Stimulated activated CD8-positive, alpha-beta memory T cell treated with anti-CD3 and anti-CD28 coated beads, Interleukin-15, amount 100 ng/mL, for 48 hours (primary cell): ENCODE measurements around the gene ZNF836.

Source experiments
- DNase-seq, 2 donors: peaks; one replicate each; pipeline ENCODE4 v3.0.0-alpha.2; 2020; ENCODE audit warnings: low read depth in 2 of 2

ZNF836 gene

DNA sequence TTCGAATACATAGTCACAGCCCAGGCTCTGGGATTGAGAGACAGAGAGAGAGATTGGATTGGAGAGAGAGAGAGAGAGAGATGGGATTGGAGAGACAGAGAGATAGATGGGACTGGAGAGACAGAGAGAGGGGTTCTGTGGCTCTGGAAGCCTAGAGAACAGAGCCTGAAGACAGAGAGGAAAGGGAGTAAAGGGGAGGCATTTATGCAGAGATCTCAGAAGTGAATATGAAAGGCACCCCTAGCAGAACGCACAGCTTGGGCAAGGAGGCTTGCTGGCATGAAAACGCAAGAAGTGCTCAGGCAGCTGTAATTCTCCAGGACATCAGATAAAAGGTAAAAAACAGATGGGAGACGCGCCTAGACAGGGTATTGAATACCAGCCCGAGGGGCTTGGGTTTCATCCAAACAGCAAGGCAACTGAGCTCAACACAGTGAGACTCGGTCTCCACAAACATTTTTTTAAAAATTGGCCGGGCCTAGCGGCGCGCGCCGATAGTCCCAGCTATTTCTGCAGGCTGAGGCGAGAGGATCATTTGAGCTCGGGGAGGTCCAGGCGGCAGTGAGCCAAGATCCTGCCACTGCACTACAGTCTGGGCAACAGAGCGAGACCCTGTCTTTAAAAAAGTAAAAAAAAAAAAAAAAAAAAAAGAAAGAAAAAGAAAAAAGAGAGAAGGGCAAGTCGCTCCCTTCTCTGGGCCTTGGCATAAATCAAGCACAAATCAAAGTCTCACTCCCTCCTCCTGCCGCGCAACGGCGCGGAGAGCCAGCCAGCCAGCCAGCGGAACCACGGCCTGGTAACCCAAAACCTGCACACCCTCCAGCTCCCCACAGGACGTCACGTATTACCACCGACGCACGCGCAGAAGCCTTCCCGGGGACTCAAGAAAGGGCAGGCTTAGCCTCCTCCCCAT, 17.7 kb upstream of the ZNF836 start:
- DNase-seq, result peak in 1 of 2 donors; percentile 96

DNA sequence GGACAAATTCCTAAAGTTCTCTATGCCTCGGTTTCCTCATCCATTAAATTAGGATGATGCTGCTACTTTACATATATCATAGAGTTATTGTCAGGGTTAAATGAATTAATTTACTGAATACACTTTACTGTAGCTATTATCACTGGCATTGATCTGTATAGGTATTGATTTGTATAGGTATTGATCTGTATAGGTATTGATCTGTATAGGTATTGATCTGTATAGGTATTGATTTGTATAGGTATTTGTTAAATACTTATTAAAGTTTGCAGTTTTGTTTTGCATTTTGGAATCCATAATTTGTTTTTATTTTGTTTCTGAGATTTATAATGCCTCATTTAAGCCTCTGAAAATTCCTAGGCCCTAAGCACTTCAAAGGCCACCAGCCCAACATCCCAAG, 16.0 kb upstream of the ZNF836 start:
- no peak for DNase-seq

DNA sequence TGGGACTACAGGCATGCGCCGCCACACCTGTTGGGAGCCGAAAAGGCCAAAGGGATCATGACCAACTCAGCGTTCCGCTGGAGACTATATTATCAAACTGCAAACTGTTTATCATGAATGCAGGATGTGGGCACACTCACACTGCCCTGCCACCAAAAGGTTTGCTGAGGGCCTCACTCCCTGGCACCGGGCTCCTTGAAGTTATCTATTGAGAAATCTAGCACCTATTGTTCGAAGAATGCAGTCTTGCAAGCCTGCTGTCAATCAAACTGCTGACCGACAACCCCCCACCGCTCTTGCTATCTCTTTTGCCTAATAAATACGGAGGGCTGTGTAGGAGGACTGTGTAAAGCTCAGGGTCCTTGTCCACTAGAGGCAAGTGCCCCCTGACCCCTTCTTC, 5.2 kb upstream of the ZNF836 start:
- no peak for DNase-seq

DNA sequence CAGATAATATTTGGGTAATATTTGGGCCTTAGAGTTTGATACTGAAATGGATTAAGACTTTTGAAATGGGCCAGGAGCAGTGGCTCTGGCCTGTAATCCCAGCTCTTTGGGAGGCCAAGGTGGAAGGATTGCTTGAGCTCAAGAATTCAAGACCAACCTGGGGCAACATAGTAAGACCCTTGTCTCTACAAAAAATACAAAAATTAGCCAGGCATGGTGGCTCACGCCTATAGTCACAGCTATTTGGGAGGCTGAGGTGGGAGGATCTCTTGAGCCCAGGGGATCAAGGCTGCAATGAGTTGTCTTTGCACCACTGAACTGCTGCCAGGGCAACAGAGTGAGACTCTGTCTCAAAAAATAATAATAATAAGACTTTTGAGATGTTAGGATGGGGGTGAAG, 926 bp upstream of the ZNF836 start:
- no peak for DNase-seq

DNA sequence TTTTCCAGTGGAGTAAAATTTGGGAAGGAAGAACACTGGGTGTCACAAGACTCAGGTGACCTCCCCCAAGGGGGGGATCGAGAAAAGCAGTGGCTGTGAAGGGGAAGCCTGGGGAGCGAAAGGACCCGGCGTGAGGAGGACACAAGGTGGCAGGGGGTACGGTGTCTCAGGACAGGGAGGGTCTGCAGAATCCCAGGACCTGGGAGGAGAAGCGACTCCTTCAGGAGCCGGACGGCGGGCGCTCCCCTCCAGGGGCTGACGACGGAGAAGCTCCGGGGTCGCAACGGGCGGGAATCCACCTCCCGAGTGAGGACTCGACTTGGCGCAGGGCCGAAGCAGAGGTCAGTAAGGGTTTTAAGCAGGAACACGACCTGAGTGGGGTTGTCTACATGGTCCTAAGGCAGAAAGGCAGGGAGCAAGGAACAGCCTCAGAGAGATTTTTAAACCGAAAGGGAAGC, 529 bp downstream of the ZNF836 start:
- no peak for DNase-seq

DNA sequence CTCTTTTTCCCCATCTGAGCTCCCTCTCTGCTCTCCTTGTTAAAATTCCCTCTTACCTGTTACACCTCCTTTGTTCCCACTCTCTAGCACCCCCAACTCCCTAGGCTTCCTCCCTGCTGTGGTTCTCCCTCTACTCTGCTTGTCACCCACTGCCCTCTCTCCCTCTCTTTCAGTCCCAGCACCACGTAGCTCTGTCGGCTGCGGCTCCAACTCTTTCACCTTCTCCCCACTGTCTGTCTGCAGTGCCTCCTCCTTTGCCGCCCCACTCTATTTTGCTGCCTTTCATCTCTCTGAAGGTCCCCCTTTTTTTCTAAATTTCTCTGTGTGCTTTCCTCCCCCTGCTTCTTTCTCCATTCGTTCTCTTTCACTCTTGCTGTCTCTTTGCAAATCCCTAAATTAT, 1.1 kb downstream of the ZNF836 start:
- no peak for DNase-seq

DNA sequence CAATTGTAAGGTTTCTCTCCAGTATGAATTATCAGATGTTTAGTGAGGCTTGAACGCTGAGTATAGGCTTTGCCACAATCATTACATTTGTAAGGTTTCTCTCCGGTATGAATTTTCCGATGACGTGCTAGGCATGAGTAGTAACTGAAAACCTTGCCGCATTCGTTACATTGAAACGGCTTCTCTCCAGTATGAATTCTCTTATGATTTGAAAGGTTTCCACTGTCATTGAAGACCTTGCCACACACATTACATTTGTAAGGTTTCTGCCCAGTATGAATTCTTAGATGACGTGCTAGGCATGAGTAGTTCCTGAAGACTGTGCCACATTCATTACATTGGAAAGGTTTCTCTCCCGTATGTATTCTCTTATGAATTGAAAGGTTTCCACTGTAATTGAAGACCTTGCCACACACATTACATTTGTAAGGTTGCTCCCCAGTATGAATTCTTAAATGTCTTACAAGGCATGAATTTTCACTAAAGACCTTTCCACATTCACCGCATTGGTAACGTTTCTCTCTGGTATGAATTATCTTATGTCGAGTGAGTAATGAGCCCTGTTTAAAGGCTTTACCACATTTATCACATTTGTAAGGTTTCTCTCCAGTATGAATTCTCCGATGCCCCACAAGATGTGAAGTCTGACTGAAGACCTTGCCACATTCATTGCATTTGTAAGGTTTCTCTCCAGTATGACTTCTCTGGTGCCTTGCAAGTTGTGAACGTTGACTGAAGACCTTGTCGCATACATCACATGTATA, 15.6 kb downstream of the ZNF836 start:
- DNase-seq, result no peak

DNA sequence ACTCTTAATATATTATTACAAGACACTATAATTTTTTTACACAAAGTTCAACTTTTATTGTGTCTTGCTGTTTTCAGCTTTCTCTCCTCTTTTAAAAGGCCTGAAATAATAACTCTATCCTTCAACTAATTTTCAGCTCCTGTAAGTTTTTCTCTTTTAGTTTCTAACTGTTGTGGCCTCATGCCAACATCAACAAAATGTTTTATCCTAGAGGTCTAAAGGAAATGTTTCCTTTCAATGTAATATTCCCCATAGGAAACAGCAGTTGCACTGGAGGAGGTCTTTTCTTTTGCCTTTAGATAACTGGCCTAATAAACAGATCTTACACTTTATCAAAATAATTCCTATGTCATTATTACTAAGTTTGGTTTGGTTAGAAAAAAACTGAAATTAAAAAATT, 23.2 kb downstream of the ZNF836 start:
- DNase-seq, result no peak

DNA sequence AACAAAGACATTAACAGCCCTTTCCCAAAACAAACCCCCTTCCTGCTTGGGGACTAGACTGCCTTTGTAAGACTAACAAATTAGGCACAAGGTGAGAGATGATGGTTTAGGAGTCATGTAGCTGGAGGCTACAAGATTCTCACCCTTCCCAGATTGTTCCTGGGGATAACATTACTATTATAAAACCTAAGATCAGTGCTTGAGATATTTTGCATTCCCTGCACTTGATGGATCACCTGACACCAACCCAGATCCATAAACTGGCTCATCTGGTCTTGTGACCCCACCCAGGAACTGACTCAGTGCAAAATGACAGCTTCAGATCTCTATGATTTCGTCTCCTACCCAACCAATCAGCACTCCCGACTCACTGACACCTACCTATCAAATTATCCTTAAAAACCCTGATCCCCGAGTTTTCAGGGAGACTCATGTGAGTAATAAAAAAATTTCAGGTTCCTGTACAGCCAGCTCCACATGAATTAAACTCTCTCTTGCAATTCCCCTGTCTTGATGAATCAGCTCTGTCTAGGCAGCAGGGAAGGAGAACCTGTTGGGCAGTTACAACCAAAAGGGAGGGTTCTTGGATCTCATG, 29.3 kb downstream of the ZNF836 start:
- DNase-seq, result no peak

DNA sequence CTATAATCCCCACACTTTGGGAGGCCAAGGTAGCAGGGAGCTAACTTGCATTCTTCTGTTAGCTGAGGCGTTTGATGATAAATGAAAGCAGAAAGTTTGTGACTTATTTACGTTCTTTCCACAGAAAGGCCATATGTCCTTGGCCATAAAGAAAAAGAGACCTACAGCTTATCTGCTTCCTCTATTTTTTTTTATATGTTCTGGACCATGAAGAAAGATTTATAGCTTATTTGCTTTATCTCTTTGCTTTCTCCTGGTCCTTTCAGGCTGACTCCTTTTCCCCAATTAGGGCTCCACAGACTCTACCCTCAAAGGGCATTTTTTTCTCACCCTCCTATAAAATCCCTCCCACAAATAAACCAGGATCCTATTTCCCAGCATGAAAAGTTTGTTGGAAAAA, 30.2 kb downstream of the ZNF836 start:
- no peak for DNase-seq

DNA sequence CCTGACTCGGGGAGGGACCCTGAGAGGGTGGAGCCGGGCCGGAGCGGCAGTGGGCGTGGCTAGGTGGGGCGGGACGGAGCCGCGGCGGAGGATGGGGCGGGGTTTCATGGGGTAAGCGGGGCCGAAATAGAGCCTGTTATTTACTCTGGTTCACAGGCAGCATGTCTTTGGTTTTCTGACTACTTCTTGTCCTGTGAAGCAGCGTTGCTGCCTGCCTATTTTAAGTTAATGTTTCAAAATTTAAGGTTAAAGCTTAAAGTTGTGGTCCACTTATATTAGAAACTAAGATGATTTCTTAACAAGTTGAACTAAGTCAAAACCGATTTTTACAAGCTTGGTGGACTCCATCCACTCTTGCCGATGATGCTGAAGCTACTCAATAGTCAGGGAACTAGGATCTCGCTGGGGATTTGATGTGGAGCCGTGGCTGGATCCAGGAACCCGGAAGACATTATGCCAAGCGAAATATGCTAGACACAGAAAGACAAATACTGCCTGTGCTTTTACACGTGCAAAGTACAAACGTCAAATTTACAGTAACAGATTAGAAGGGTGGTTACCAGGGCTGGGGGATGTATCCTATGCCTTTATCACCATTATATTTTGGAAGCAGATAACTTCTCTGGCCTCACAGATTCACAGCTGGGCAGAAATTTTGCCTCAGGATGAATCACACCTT, 31.2 kb downstream of the ZNF836 start:
- no peak for DNase-seq

DNA sequence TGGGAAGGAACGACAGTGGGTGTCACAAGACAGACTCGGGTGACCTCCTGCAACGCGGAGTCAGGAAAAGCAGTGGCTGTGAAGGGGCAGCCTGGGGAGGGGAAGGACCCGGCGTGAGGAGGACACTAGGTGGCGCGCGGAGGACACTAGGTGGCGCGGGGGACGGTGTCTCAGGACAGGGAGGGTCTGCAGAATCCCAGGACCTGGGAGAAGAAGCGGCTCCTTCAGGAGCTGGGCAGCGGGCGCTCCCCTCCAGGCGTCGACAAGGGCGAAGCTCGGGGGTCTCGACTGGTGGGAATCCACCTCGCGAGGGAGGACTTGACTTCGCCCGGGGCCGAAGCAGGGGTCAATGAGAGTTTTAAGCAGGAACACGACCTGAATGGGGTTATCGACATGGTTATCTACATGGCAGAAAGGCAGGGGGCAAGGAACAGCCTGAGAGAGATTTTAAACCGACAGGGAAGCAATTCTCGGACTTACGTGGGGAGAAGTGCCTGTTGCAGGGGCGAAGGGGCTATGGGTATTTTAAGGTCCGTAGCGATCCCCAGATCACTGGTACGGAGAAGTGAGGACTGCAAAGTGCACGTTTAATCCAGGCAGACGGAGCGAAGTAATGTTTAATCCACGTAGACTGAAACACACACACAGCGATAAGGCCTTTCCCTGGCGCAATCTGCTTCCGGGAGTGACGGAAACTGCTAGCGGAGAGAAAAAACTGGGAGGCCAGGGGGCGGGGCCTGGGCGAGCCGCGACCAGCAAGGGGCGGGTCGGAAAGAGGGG, 32.0 kb downstream of the ZNF836 start, which contains the start of gene ZNF616:
Gene ZNF616 (minus strand): TSS at position 687 of the 780 bp plus-strand sequence. CDS start 9,426 bp downstream, outside the sequence.
- peak; percentile 90 to 92 for DNase-seq

DNA sequence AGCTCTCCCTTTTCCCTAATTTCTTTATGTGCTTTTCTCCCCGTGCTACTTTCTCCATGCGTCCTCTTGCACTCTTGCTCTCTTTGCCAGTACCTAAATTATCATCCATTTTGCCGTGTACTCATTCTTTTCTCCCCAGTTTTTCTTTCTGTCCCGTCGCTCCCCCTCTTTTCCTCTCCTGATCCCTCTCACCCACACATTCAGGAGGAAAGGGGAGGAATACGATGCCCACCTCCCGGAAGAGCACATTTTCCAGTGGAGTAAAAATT, 32.5 kb downstream of the ZNF836 start:
- no peak for DNase-seq

DNA sequence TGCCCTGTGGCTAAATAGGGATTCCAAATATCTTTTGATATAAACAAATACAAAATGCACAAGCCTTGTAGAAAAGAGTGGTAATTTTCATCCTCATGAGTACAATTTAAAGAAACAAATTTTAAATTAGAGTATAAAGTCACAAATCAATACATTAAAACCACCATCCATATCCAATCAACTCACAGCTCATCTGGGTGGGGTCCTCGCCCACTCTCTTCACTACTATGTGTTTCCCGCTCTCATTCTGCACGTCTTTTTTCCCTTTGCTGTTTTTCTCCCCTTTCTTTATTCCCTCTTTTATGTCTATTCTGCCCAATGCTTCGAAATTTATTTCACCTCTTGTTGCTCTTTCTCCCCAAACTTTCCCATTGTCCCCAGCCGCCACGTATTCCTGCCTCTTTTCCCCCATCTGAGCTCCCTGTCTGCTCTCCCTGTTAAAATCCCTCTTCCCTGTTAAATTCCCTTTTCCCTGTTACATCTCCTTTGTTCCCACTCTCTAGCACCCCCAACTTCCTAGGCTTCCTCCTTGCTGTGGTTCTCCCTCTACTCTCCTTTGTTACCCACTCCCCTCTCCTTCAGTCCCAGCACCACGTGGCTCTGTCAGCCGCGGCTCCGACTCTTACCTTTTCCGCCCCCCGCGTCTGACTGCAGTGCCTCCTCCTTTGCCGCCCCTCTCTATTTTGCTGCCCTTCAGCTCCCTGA, 33.0 kb downstream of the ZNF836 start:
- DNase-seq, result peak; percentile 21 to 23

DNA sequence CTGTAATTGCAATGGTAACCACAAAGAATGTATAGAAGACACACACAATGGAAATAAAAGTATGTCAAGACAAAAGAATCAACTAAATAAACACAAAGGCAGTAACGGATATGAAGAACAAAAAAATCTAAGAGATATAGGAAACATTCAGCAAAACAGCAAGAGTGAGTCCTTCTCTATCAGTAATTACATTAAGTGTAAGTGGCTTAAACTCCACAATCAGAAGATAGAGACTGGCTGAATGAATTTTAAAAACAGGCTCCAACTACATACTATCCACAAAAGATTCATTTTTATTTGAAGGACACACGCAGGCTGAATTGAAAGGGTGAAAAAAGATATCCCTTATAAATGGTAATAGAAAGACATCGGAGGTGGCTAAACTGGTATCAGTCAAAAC, 51.1 kb downstream of the ZNF836 start:
- DNase-seq, result no peak

DNA sequence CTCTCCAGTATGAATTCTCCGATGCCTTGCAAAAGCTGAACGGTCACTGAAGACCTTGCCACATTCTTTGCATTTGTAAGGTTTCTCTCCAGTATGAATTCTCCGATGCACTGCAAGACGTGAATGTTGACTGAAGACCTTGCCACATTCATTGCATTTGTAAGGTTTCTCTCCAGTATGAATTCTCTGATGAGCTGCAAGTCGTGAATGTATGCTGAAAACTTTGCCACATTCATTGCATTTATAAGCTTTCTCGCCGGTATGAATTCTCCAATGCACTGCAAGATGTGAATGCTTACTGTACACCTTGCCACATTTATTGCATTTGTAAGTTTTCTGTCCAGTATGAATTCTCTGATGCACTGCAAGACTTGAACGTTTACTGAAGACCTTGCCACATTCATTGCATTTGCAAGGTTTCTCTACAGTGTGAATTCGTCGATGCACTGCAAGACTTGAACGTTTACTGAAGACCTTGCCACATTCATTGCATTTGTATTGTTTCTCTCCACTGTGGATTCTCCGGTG, 55.8 kb downstream of the ZNF836 start:
- DNase-seq, result no peak

DNA sequence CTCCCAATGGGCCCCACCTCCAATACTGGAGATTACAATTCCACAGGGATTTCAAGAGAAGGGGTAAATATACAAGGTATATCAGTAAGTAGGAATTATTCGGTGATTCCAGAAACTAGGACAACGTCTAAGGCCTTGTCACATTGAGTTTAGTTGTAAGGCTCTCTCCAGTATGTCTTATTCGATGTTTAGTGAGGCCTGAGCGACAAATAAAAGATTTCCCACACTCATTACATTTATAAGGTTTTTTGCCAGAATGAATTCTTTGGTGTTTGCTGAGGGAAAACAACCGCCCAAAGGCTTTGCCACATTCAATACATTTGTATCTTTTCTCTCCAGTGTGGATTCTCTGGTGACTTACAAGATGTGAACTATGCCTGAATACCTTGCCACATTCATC, 56.7 kb downstream of the ZNF836 start:
- no peak for DNase-seq

DNA sequence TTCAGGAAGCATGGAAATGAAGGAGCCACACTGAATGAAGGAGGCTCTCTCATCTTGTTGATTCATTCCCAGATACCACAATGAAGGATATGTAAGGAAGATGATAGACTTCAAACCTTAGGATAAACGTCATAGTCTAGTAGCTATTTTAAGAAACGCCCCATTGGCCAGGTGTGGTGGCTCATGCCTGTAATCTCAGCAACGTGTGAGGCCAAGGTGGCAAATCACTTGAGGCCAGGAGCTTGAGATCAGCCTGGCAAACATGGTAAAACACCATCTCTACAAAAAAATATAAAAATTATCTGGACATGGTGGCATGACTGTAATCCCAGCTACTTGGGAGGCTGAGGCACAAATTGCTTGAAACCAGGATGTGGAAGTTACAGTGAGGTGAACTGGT, 58.8 kb downstream of the ZNF836 start:
- no peak for DNase-seq

DNA sequence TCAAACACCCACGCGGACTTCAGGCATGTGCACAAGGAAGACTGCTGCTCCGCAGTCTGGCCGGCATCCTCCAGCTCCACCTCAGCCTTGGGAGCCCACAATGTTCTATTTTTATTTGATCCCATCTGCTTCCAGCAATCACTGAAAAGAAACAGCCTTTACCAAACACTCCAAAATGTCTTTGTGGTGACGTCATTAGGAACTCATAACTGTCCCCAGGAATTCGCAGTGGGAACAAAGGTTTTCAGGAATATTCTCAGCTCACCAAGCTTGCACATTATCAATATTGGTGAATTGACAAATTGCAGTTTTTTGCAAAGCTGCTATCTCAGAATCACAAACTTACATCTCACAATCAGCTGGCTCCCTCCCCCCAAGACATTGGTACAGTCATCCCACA, 60.6 kb downstream of the ZNF836 start:
- no peak for DNase-seq
